Right lobe of liver (tissue), 4 donors: Measurements from ENCODE around the gene ZNF600.

Experiments used
- CTCF ChIP-seq, 4 donors: fragments of 200-600 bp in 3 of 4; fragments of 450-650 bp in 1 of 4; IDR thresholded peaks; one replicate each; pipeline versions ENCODE4 v1.5.1 to v1.8.0; 2016 to 2022; ENCODE audit warnings: antibody characterized with exemption in 4 of 4, mild to moderate bottlenecking in 2 of 4
- POLR2A ChIP-seq: fragments of 450-650 bp; IDR thresholded peaks from one replicate; pipeline ENCODE4 v1.6.1; 2017; ENCODE audit warnings: antibody characterized with exemption, mild to moderate bottlenecking
- donor health status: DM: no; HTN: no; CAD: no.
- donor health status: DM: no; HTN: no; CAD: no.
- donor health status: DM: no; HTN: yes; CAD: no.

- no peak for TF ChIP-seq CTCF (IDR thresholded peaks at IDR 0.05)
- TF ChIP-seq POLR2A = no peak
Observed at GRCh38 chr19:52722062-52723003, 64.3 kb downstream of the ZNF600 start.
